ENCODE results near the gene SYNPO2. TPM values are rescaled to one million over a fixed set of nuclear protein-coding genes. Genes with fewer than 3 reads are reported as not detected.
"Not testable (repeated sequence)": the region's sequence is repeated elsewhere in the genome, so short reads cannot be mapped to it uniquely, and the experiment has no call there.

SYNPO2 gene
- polyA plus RNA-seq, 1 donor = 162 TPM

GRCh38 chr4:119002476-119002875 lies 113.8 kb downstream of the SYNPO2 start:
- DNase-seq (ENCODE audit: low read depth) = no peak

GRCh38 chr4:119003001-119003400 lies 114.3 kb downstream of the SYNPO2 start:
- DNase-seq (ENCODE audit: low read depth) = not testable (repeated sequence)

GRCh38 chr4:119005928-119006460 lies 117.3 kb downstream of the SYNPO2 start:
- no peak for DNase-seq (ENCODE audit: low read depth)

GRCh38 chr4:119008761-119009160 lies 120.1 kb downstream of the SYNPO2 start:
- no peak for DNase-seq (ENCODE audit: low read depth)

DNA sequence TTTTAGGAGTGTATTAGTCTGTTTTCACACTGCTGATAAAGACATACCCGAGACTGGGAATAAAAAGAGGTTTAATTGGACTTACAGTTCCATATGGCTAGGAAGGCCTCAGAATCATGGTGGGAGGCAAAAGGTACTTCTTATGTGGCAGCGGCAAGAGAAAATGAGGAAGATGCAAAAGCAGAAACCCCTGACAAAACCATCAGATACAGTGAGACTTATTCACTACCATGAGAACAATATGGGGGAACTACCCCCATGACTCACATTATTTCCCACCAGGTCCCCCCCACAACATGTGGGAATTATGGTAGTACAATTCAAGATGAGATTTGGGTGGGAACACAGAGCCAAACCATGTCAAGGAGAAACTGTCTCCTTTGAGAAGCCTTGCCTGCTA lies 121.6 kb downstream of the SYNPO2 start:
- not testable (repeated sequence) for DNase-seq (ENCODE audit: low read depth)

- DNase-seq (ENCODE audit: low read depth) = no peak
Measured at GRCh38 chr4:119010909-119011606, 122.4 kb downstream of the SYNPO2 start.

GRCh38 chr4:119011607-119011988 lies 122.9 kb downstream of the SYNPO2 start:
- no peak for DNase-seq (ENCODE audit: low read depth)

DNA sequence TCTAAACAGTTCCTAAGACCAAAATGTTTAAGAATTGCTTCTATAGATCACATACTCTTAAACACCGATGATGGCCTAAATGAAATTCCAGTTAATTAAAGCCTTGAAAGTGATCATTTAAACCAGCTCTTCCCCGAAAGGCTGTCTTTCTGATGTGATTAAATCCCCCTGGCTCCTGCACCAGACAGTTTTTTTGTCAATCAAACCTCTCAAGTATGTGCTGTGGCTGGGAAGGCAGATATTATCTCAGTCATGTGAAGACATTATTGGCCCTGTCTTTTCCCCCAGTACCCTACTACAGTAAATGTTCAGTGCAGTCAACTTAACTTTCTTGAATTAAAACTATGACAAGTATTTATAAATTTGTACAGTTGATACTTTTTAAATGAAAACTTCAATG lies 126.0 kb downstream of the SYNPO2 start:
- DNase-seq (ENCODE audit: low read depth) = no peak

GRCh38 chr4:119016636-119017035 lies 128.0 kb downstream of the SYNPO2 start:
- DNase-seq (ENCODE audit: low read depth) = no peak

DNA sequence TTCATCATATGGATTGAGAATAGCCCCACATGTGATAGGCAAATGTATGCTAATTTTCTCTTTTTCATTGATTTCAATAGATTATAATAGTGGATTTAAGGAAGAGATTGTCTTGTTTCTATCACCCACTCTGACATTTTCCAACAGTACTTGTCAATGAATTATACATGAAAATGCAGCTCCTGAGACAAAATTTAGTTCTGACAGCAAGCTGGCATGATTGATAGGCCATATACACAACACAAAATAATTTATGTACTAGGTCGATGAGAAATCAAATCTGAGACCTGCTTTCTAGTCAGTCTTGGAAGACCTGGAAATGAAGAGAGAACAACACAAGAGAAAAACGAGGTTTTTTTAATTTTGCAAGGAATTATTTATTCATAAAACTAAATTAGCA lies 129.0 kb downstream of the SYNPO2 start:
- no peak for DNase-seq (ENCODE audit: low read depth)

- no peak for DNase-seq (ENCODE audit: low read depth)
Measured at GRCh38 chr4:119020158-119020557, 131.5 kb downstream of the SYNPO2 start.

- not testable (repeated sequence) for DNase-seq (ENCODE audit: low read depth)
Measured at GRCh38 chr4:119022520-119022919, 133.9 kb downstream of the SYNPO2 start.

GRCh38 chr4:119024102-119024501 lies 135.4 kb downstream of the SYNPO2 start:
- no peak for DNase-seq (ENCODE audit: low read depth)

- DNase-seq (ENCODE audit: low read depth) = no peak
Measured at GRCh38 chr4:119025420-119025819, 136.8 kb downstream of the SYNPO2 start.

- no peak for DNase-seq (ENCODE audit: low read depth)
Measured at GRCh38 chr4:119025916-119026661, 137.4 kb downstream of the SYNPO2 start.

DNA sequence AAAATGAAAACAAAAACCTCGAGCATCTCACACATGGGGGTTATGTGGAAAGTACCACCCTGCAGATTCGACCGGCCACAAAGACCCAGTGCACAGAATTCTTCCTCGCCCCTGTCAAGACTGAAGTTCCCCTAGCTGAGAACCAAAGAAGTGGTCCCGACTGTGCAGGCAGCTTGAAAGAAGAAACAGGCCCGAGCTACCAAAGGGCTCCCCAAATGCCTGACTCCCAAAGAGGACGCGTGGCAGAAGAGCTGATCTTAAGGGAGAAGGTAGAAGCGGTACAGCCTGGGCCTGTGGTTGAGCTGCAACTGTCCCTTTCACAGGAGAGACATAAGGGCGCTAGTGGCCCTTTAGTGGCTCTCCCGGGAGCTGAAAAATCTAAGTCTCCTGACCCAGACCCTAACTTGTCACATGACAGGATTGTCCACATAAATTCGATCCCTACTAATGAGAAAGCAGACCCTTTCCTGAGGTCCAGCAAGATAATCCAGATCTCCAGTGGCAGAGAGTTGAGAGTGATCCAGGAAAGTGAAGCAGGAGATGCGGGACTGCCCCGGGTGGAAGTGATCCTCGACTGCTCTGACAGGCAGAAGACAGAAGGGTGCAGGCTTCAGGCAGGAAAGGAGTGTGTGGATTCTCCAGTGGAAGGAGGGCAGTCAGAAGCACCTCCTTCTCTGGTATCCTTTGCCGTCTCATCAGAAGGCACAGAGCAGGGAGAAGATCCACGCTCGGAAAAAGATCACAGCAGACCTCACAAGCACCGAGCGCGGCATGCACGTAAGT lies 138.2 kb downstream of the SYNPO2 start:
- DNase-seq (ENCODE audit: low read depth) = no peak

- DNase-seq (ENCODE audit: low read depth) = no peak
Measured at GRCh38 chr4:119027811-119028210, 139.2 kb downstream of the SYNPO2 start.

DNA sequence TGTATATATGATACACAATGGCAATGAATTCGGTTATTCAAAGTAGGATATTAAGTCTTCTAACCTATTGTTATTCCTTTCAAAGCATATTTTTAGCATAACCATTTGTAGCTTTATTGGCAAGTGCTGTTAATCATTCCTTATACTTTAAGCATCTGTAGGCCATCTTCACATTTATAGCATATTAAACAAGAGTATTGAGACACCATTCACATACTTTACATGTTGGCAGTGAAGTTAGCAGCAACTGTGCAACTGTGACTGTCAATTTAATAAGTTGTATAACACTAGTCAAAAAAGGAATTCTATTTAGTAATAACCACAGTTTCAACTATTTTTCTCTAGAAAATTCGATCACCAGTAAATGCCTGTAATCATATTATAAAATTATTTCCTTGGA lies 139.6 kb downstream of the SYNPO2 start:
- no peak for DNase-seq (ENCODE audit: low read depth)

- DNase-seq (ENCODE audit: low read depth) = no peak
Measured at GRCh38 chr4:119029847-119030535, 141.3 kb downstream of the SYNPO2 start.

DNA sequence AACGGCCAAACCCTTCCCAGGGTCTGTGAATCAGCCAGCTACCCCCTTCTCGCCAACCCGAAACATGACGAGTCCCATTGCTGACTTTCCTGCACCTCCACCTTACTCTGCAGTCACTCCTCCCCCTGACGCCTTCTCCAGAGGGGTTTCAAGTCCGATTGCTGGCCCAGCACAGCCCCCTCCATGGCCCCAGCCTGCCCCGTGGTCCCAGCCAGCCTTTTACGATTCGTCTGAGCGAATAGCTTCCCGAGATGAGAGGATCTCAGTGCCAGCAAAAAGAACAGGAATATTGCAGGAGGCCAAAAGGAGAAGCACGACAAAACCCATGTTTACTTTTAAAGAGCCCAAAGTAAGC lies 141.9 kb downstream of the SYNPO2 start:
- DNase-seq (ENCODE audit: low read depth) = no peak

- DNase-seq (ENCODE audit: low read depth) = no peak
Measured at GRCh38 chr4:119031218-119031617, 142.6 kb downstream of the SYNPO2 start.

All from forelimb muscle (tissue), 1 donor.